Ovary (tissue), 9 donors: ENCODE results near the gene FBXW7. TPM values are rescaled to one million over a fixed set of nuclear protein-coding genes. Genes with fewer than 3 reads are reported as not detected.

Experiments used
- DNase-seq, 5 donors: peaks; one replicate each; pipeline ENCODE4 v3.0.0-alpha.2; 2019 to 2020
- H3K27ac ChIP-seq, 2 donors: fragments of 200-600 bp; one replicate each; pipeline versions ENCODE4 v1.5.1 to v1.8.0; 2019 to 2022
- H3K27me3 ChIP-seq: fragments of 200-600 bp; one replicate; pipeline ENCODE4 v1.8.0; 2022
- H3K36me3 ChIP-seq: fragments of 200-600 bp; sonication (generic); one replicate; pipeline ENCODE4 v1.5.1; 2019
- H3K4me1 ChIP-seq: one replicate; pipeline ENCODE4 v1.8.1; 2013; ENCODE audit warnings: mild to moderate bottlenecking, moderate library complexity; ENCODE audit not compliant: insufficient read depth
- H3K4me3 ChIP-seq: fragments of 200-600 bp; sonication (generic); one replicate; pipeline ENCODE4 v1.5.1; 2017
- H3K9me3 ChIP-seq, 2 donors: fragments of 200-600 bp in 1 of 2; sonication (generic) in 1 of 2; one replicate each; pipeline versions ENCODE4 v1.5.1 to v1.8.1; 2013 to 2019; ENCODE audit warnings: mild to moderate bottlenecking in 1 of 2, moderate library complexity in 1 of 2
- CTCF ChIP-seq, 3 donors: fragments of 450-650 bp in 2 of 3; fragments of 200-600 bp in 1 of 3; IDR thresholded peaks; one replicate each; pipeline versions ENCODE4 v1.5.1 to v1.8.0; 2016 to 2022; ENCODE audit warnings: antibody characterized with exemption in 3 of 3, mild to moderate bottlenecking in 1 of 3
- EP300 ChIP-seq: sonication (generic); formaldehyde crosslinking; IDR thresholded peaks from one replicate; pipeline ENCODE4 v1.6.1; 2017; ENCODE audit warnings: antibody characterized with exemption
- POLR2A ChIP-seq: fragments of 450-650 bp; IDR thresholded peaks from one replicate; pipeline ENCODE4 v1.6.1; 2017; ENCODE audit warnings: antibody characterized with exemption, mild to moderate bottlenecking, moderate library complexity
- WGBS, 3 donors: extraction: QIAGEN DNeasy Blood & Tissue Kit in 1 of 3; methylation state at CpG; one replicate each; pipeline versions ENCODE4 v1.1.5 to v1.1.7; 2013 to 2017; 5-methylcytosine and 5-hydroxymethylcytosine counted together
- intact Hi-C, 4 donors: fragments of 100-400 bp; cut with DNase I; formaldehyde crosslinking; loops; one replicate each; pipeline versions ENCODE4 v1.11.0 to v1.15.1; 2022 to 2023
- polyA plus RNA-seq, 2 donors: library from polyadenylated mRNA; stranded (reverse); fragments of 200-250 nt in 1 of 2; fragments of 350-450 nt in 1 of 2; fragmentation: Illumina TruSeq in 1 of 2; extraction: RNeasy Lipid Tissue Mini Kit (QIAGEN cat#74804) in 1 of 2; gene quantifications; one replicate each; pipeline ENCODE4 v1.2.3, GENCODE V29; 2013 to 2014
- total RNA-seq, 7 donors: library from RNA; depleted of rRNA in 2 of 7; stranded (reverse); fragments of >200 nt in 2 of 7; fragmentation: NEBNext Ultra II Directional in 3 of 7; extraction: Animal tissue kit (Norgen Biotek cat#: 25700) in 3 of 7; gene quantifications; one replicate each; pipeline versions ENCODE4 v1.1.0 to v1.2.4, GENCODE V29; 2016 to 2023
- donor health status: DM: no; HTN: no; CAD: no; lungs with moderate emphysema.
- donor health status: DM: no; HTN: no; CAD: no.
- donor health status: Bipolar disorder and iron deficiency.
- donor health status: DM: yes; HTN: yes; CAD: no.
- donor health status: DM: no; HTN: no; CAD: no.
- donor health status: DM: yes; HTN: yes; CAD: no.

FBXW7 gene
- total and polyA plus RNA-seq, 9 donors, result 9.1 to 66.8 (median 42.9) TPM

- TF ChIP-seq POLR2A, result no peak
- no peak for TF ChIP-seq EP300
- no peak for TF ChIP-seq CTCF (IDR thresholded peaks at IDR 0.05)
- Histone ChIP-seq H3K4me3 (no peak overlapping the region), H3K27me3 (no peaks in the 10 kb centered on the region), H3K4me1 (no peaks in the 10 kb centered on the region), H3K36me3 (no peaks in the 10 kb centered on the region), H3K27ac (no peak overlapping the region), H3K9me3 (no peaks in the 10 kb centered on the region)
- DNase-seq, result no peak
- WGBS, 3 donors, result 96 to 99% (median 97%) methylated on average over 3 of the region's 3 CpGs
- intact Hi-C loops, result no loop called here
Observed at GRCh38 chr4:152443859-152444258, 92.0 kb downstream of the FBXW7 start.

- H3K4me3 ChIP-seq, result no peak overlapping the region
- no peaks in the 10 kb centered on the region for H3K36me3 ChIP-seq
- no peak for DNase-seq
- H3K27ac ChIP-seq, result no peak overlapping the region
- no peak for TF ChIP-seq CTCF (IDR thresholded peaks at IDR 0.05)
- no peaks in the 10 kb centered on the region for H3K4me1 ChIP-seq
- 96 to 99% (median 98%) methylated on average over 7 of the region's 7 CpGs for WGBS, 3 donors
- H3K27me3 ChIP-seq, result no peaks in the 10 kb centered on the region
- H3K9me3 ChIP-seq, result no peaks in the 10 kb centered on the region
- intact Hi-C loops, result no loop called here
Observed at GRCh38 chr4:152437561-152437960, 98.3 kb downstream of the FBXW7 start.

- WGBS, 3 donors, result 91 to 95% (median 94%) methylated on average over 2 of the region's 2 CpGs
- Histone ChIP-seq H3K36me3 (no peaks in the 10 kb centered on the region), H3K4me1 (no peaks in the 10 kb centered on the region), H3K4me3 (no peak overlapping the region), H3K9me3 (no peaks in the 10 kb centered on the region), H3K27me3 (no peaks in the 10 kb centered on the region), H3K27ac (no peak overlapping the region)
- no peak for DNase-seq
- TF ChIP-seq POLR2A (no peak), EP300 (no peak), CTCF (IDR thresholded peaks at IDR 0.05) (no peak)
- intact Hi-C loops, result no loop called here
Observed at GRCh38 chr4:152436384-152436783, 99.5 kb downstream of the FBXW7 start.

- DNase-seq, result no peak
- Histone ChIP-seq H3K27ac (no peak overlapping the region), H3K9me3 (no peaks in the 10 kb centered on the region), H3K27me3 (no peaks in the 10 kb centered on the region), H3K4me3 (no peak overlapping the region), H3K36me3 (no peaks in the 10 kb centered on the region), H3K4me1 (no peaks in the 10 kb centered on the region)
- 95 to 100% (median 96%) methylated on average over 3 of the region's 3 CpGs for WGBS, 3 donors
- TF ChIP-seq CTCF (IDR thresholded peaks at IDR 0.05) (no peak), EP300 (no peak), POLR2A (no peak)
- intact Hi-C loops, result no loop called here
Observed at GRCh38 chr4:152434011-152434410, 101.9 kb downstream of the FBXW7 start.

GRCh38 chr4:152431784-152432183, 104.1 kb downstream of the FBXW7 start:
- no peak for DNase-seq
- no peaks in the 10 kb centered on the region for H3K9me3 ChIP-seq
- no peak overlapping the region for H3K27ac ChIP-seq
- H3K4me3 ChIP-seq, result no peak overlapping the region
- WGBS, 3 donors, result 94 to 99% (median 98%) methylated on average over 2 of the region's 2 CpGs
- no peaks in the 10 kb centered on the region for H3K27me3 ChIP-seq
- H3K36me3 ChIP-seq, result no peaks in the 10 kb centered on the region
- intact Hi-C loops, result no loop called here
- no peaks in the 10 kb centered on the region for H3K4me1 ChIP-seq
- TF ChIP-seq CTCF (IDR thresholded peaks at IDR 0.05) (no peak), POLR2A (no peak), EP300 (no peak)
